Upper lobe of left lung (tissue), 6 donors: ENCODE data around the gene THRSP. TPM values are rescaled to one million over a fixed set of nuclear protein-coding genes. Genes with fewer than 3 reads are reported as not detected.

Experiments used
- ATAC-seq, 2 donors: fragments of 200-7000 bp; cut with Tn5 transposase; one replicate each; pipeline ENCODE4 v1.9.1; 2022; ENCODE audit warnings: mild to moderate bottlenecking in 2 of 2, moderate library complexity in 2 of 2; ENCODE audit not compliant: low FRiP score in 2 of 2
- DNase-seq, 2 donors: peaks; one replicate each; pipeline ENCODE4 v3.0.0-alpha.2; 2019 to 2020
- H3K27ac ChIP-seq, 4 donors: fragments of 200-600 bp; sonication (generic); one replicate each; pipeline ENCODE4 v1.5.1; 2016 to 2019
- H3K27me3 ChIP-seq, 4 donors: fragments of 200-600 bp; sonication (generic); one replicate each; pipeline ENCODE4 v1.5.1; 2017 to 2019
- H3K36me3 ChIP-seq, 4 donors: fragments of 200-600 bp; sonication (generic); one replicate each; pipeline ENCODE4 v1.5.1; 2016 to 2019
- H3K4me1 ChIP-seq, 4 donors: fragments of 200-600 bp; sonication (generic); one replicate each; pipeline ENCODE4 v1.5.1; 2018 to 2019
- H3K4me3 ChIP-seq, 4 donors: fragments of 200-600 bp; sonication (generic); one replicate each; pipeline ENCODE4 v1.5.1; 2017 to 2019; ENCODE audit warnings: mild to moderate bottlenecking in 2 of 4, moderate library complexity in 1 of 4
- H3K9me3 ChIP-seq, 4 donors: fragments of 200-600 bp; sonication (generic); one replicate each; pipeline ENCODE4 v1.5.1; 2018 to 2019
- CTCF ChIP-seq, 6 experiments: fragments of 450-650 bp in 4 of 6; fragments of 200-600 bp in 2 of 6; sonication (generic) in 2 of 6; IDR thresholded peaks; one replicate each; pipeline ENCODE4 v1.5.1; 2016 to 2019; ENCODE audit warnings: antibody characterized with exemption in 6 of 6
- EP300 ChIP-seq, 4 donors: sonication (generic); formaldehyde crosslinking; IDR thresholded peaks; one replicate each; pipeline ENCODE4 v1.5.1; 2017; ENCODE audit warnings: antibody characterized with exemption in 4 of 4, control low read depth in 2 of 4
- POLR2A ChIP-seq, 4 donors: fragments of 450-650 bp; IDR thresholded peaks; one replicate each; pipeline ENCODE4 v1.5.1; 2016 to 2017; ENCODE audit warnings: antibody characterized with exemption in 4 of 4, mild to moderate bottlenecking in 2 of 4
- POLR2AphosphoS5 ChIP-seq, 2 donors: sonication (generic); formaldehyde crosslinking; IDR thresholded peaks; one replicate each; pipeline ENCODE4 v1.5.1; 2017; ENCODE audit warnings: antibody characterized with exemption in 2 of 2
- WGBS, 2 donors: methylation state at CpG; one replicate each; pipeline ENCODE4 v1.1.5; 2017 to 2018; 5-methylcytosine and 5-hydroxymethylcytosine counted together
- total RNA-seq, 6 donors: library from RNA; depleted of rRNA in 4 of 6; stranded (reverse); fragments of >200 nt in 4 of 6; gene quantifications; one replicate each; pipeline versions ENCODE4 v1.1.0 to v1.2.1, GENCODE V29; 2016 to 2021
- donor health status: DM: no; HTN: no; CAD: no; lungs with moderate emphysema.
- donor health status: DM: no; HTN: yes; CAD: no; lungs with severe emphysema.

The THRSP gene
- total RNA-seq, 6 donors from 2014 or later: 0.17 TPM; not detected in 5

DNA sequence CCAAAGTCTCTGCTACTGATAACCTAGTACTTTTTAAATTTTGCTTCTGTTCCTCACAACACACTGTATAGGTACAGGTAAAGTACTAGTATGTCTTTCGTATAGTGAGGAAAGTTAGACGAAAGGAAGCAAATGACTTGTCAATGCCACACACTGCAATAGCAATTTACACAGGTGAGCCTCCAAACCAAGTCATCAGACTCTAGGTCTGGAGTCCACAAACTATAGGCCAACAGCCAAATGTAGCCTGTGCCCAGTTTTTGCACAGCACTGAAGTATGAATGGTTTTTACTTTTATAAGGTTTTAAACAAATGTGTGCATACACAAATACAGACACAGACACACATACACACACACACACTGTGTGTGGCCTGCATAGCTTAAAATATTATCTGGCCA lies 47.6 kb downstream of the THRSP start:
- ATAC-seq (no peak), DNase-seq (no peak)
- TF ChIP-seq EP300 (IDR thresholded peaks at IDR 0.05) (no peak), CTCF (IDR thresholded peaks at IDR 0.05) (no peak), POLR2AphosphoS5 (IDR thresholded peaks at IDR 0.05) (no peak), POLR2A (IDR thresholded peaks at IDR 0.05) (no peak)
- no peak overlapping the region for H3K4me3 ChIP-seq
- H3K4me1 ChIP-seq: no peaks in the 10 kb centered on the region
- peaks cover 0 to 32% (median 18%) of the 10 kb centered on the region in 4 donors for H3K36me3 ChIP-seq
- WGBS, 2 donors: 68 to 100% methylated on average over 2 of the region's 2 CpGs
- H3K27ac ChIP-seq: no peak overlapping the region
- H3K27me3 ChIP-seq: no peaks in the 10 kb centered on the region
- no peaks in the 10 kb centered on the region for H3K9me3 ChIP-seq

DNA sequence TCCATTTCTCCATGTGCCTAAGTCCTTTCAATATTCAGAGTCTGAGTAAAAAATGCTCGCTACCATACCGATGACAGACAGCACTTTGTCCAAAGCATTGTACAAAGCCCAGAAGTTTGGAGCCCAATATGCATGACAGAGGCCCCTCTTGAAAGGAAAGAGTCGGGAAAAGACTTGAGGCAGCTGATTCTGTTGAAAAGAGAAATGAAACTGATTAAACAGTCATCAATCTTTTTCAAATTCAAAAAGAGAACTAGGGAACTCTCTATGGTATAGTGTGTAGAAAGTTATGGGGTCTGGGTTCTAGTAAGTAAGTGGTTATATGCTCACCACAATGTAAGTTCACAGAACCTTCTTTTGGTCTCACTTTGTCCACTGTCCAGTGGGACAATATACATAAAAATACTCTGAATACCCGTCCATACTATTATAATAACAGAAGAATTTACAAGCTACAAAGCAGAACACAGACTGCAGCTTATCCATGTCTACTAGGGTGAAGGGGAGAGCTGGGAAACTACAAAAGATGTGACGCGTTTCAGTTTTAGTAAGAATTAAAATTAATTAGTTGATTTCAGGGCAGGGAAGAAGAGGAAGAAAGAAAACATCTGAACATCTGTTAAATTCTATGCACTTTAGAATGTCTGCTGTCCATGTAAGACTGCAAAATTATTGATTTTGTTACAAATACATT lies 49.1 kb downstream of the THRSP start:
- H3K4me3 ChIP-seq: no peak overlapping the region
- H3K9me3 ChIP-seq: no peaks in the 10 kb centered on the region
- no peak overlapping the region for H3K27ac ChIP-seq
- TF ChIP-seq POLR2AphosphoS5 (IDR thresholded peaks at IDR 0.05): no peak
- no peak for TF ChIP-seq CTCF (IDR thresholded peaks at IDR 0.05)
- no peak for TF ChIP-seq POLR2A (IDR thresholded peaks at IDR 0.05)
- TF ChIP-seq EP300 (IDR thresholded peaks at IDR 0.05): no peak
- no peaks in the 10 kb centered on the region for H3K27me3 ChIP-seq
- DNase-seq (no peak), ATAC-seq (no peak)
- H3K4me1 ChIP-seq: no peaks in the 10 kb centered on the region
- peaks cover 0 to 32% (median 18%) of the 10 kb centered on the region in 4 donors for H3K36me3 ChIP-seq
- 84 to 92% methylated on average over 6 of the region's 6 CpGs for WGBS, 2 donors

Other genes with a start within 250 kb of the THRSP start
- gene RSF1, start 243.1 kb upstream of the THRSP start, total RNA-seq: 100 to 1,000 TPM in 1 of 6 donors, 10 to 100 TPM in 5; 36.2 to 136 (median 71.2) TPM
- 10 to 100 TPM in 5 of 6 donors, not detected in 1; 26.2 to 36.1 (median 29.3) TPM for gene AAMDC, start 242.7 kb upstream of the THRSP start, total RNA-seq
- gene INTS4, start 69.2 kb upstream of the THRSP start, total RNA-seq: 10 to 100 TPM; 15.3 to 58.7 (median 28.8) TPM
- gene KCTD14, start 40.6 kb upstream of the THRSP start, total RNA-seq: 10 to 100 TPM; 10.3 to 28.6 (median 24.3) TPM
- 100 to 1,000 TPM in 3 of 6 donors, 10 to 100 TPM in 3; 19.9 to 155 (median 91.4) TPM for gene NDUFC2, start 16.0 kb downstream of the THRSP start, total RNA-seq
- 10 to 100 TPM in 5 of 6 donors, 1 to 10 TPM in 1; 5.2 to 31.4 (median 23.0) TPM for gene ALG8, start 75.8 kb downstream of the THRSP start, total RNA-seq
- gene KCTD21, start 124.8 kb downstream of the THRSP start, total RNA-seq: 10 to 100 TPM in 4 of 6 donors, 1 to 10 TPM in 2; 8.4 to 18.9 (median 10.7) TPM
- 10 to 100 TPM in 2 of 6 donors, 1 to 10 TPM in 4; 5.8 to 37.7 (median 8.0) TPM for gene USP35, start 125.1 kb downstream of the THRSP start, total RNA-seq